ENCODE data around the gene YY1.
"Not testable (repeated sequence)": the region's sequence is repeated elsewhere in the genome, so short reads cannot be mapped to it uniquely, and the experiment has no call there.

YY1 gene

DNA sequence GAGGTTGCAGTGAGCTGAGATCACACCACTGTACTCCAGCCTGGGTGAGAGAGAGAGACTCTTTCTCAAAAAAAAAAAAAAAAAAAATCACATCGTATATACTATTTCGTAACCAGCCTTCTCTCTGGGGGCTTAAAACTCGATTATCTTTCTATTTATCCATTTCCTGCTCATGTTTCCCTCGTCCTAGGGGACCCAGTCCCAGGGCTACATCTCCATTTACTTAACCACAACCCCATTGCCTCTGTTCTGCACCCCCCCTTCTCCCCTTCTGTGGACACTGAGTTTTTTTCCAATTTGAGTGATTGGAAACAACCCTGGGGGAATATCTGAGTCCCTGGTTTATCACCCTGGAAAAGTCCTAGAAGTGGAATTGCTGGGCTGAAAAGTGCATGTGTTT lies 36.2 kb upstream of the YY1 start:
- intact Hi-C loops (cut with DNase I; ENCODE audit: low total_unique reads) = no loop called here
- Histone ChIP-seq H3K4me1 (peaks cover 0 to 4% (median 0%) of the 10 kb centered on the region in 4 donors), H3K36me3 (no peaks in the 10 kb centered on the region), H3K27ac (no peak overlapping the region), H3K27me3 (no peaks in the 10 kb centered on the region), H3K4me3 (no peak overlapping the region), H3K9me3 (no peaks in the 10 kb centered on the region)
- TF ChIP-seq, protein P1, sequence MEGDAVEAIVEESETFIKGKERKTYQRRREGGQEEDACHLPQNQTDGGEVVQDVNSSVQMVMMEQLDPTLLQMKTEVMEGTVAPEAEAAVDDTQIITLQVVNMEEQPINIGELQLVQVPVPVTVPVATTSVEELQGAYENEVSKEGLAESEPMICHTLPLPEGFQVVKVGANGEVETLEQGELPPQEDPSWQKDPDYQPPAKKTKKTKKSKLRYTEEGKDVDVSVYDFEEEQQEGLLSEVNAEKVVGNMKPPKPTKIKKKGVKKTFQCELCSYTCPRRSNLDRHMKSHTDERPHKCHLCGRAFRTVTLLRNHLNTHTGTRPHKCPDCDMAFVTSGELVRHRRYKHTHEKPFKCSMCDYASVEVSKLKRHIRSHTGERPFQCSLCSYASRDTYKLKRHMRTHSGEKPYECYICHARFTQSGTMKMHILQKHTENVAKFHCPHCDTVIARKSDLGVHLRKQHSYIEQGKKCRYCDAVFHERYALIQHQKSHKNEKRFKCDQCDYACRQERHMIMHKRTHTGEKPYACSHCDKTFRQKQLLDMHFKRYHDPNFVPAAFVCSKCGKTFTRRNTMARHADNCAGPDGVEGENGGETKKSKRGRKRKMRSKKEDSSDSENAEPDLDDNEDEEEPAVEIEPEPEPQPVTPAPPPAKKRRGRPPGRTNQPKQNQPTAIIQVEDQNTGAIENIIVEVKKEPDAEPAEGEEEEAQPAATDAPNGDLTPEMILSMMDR (IDR thresholded peaks at IDR 0.05) = no peak
- DNase-seq = no peak

DNA sequence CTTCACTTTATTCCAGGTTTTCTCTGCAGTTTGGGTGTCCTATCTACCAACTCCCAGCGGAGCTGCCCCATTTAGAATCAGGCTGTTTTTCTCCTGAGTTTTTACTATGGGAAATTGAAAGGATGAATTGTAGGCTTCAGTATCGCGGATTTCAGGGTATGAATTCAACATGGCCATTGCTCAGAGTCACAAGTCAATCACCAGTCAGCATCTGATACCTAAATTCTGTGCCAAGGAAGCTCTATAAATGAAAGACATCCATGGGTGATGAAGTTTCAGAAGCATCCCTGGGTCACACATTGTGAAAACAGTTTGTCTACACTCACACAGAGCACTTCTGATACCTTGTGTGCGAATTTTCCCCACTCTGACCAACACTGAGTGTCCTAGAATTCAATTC lies 35.8 kb upstream of the YY1 start:
- intact Hi-C loops (cut with DNase I; ENCODE audit: low total_unique reads) = no loop called here
- H3K36me3 ChIP-seq = no peaks in the 10 kb centered on the region
- H3K4me1 ChIP-seq = peaks cover 0 to 4% (median 0%) of the 10 kb centered on the region in 4 donors
- TF ChIP-seq, protein P1 (IDR thresholded peaks at IDR 0.05) = no peak
- no peaks in the 10 kb centered on the region for H3K27me3 ChIP-seq
- H3K4me3 ChIP-seq = no peak overlapping the region
- no peak overlapping the region for H3K27ac ChIP-seq
- no peaks in the 10 kb centered on the region for H3K9me3 ChIP-seq
- DNase-seq = no peak

DNA sequence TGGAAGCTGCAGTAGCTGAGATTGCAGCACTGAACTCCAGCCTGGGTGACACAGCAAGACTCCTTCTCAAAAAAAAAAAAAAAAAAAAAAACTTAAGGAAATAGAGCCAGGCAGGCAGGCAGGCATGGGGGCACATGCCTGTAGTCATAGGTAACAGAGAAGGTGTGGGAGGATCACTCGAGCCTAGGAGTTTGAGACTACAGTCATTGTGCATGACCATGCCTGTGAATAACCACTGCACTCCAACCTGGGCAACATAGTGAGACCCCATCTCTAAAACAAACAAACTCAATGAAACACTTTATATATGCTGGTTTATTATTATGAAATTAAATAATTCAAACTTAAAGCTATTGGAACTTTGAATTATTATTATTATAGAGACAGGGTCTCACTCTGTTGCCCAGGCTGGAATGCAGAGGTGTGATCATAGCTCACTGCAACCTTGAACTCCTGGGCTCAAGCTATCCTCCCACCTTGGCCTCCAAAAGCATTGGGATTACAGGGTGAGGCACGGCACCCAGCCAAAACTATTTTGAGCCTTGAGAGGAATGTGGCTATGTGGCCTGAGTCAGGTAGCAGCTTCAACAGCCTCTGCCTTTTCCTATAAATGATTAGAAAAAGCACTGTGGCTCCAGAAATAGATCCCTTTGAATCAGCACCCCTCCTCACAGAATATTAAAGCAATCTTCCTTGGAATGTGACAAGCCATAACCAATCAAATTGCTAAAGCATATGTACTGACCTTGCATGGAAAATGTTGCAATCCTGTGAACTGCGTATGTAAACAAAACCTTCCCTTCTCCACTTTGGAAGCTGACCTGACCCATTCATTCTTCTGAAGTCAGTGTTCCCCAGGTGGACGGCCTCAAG lies 34.7 kb upstream of the YY1 start:
- no peak overlapping the region for H3K27ac ChIP-seq
- TF ChIP-seq, protein P1 (IDR thresholded peaks at IDR 0.05) = no peak
- H3K27me3 ChIP-seq = no peaks in the 10 kb centered on the region
- H3K9me3 ChIP-seq = no peaks in the 10 kb centered on the region
- H3K4me3 ChIP-seq = no peak overlapping the region
- intact Hi-C loops (cut with DNase I; ENCODE audit: low total_unique reads) = no loop called here
- peaks cover 0 to 4% (median 0%) of the 10 kb centered on the region in 4 donors for H3K4me1 ChIP-seq
- no peak for DNase-seq
- no peaks in the 10 kb centered on the region for H3K36me3 ChIP-seq

DNA sequence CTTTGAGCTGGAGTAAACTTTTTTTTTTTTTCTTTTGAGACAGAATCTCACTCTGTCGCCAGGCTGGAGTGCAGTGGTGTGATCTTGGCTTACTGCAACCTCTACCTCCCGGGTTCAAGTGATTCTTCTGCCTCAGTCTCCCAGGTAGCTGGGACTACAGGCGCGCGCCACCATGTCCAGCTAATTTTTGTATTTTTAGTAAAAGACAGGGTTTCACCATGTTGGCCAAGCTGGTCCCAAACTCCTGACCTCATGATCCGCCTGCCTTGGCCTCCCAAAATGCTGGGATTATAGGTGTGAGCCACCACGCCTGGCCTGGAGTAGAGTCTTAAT lies 34.1 kb upstream of the YY1 start:
- H3K9me3 ChIP-seq; intact Hi-C loops (cut with DNase I; ENCODE audit: low total_unique reads); H3K4me3 ChIP-seq; H3K27ac ChIP-seq; H3K4me1 ChIP-seq; DNase-seq; H3K36me3 ChIP-seq; H3K27me3 ChIP-seq: not testable (repeated sequence)

DNA sequence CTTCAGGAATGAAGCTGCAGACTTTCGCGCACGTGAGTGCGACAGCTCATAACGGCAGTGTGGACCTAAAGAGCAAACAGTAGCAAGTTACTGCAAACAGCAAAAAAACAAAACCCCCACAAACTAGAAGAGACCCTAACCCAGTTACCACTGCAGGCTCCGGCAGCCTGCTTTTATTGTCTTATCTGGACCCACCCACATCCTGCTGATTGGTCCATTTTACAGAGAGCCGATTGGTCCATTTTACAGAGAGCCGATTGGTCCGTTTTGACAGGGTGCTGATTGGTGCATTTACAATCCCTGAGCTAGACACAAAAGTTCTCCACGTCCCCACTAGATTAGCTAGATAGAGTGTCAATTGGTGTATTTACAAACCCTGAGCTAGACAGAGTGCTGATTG lies 31.4 kb upstream of the YY1 start:
- H3K27ac ChIP-seq; H3K36me3 ChIP-seq; H3K4me3 ChIP-seq; H3K4me1 ChIP-seq; intact Hi-C loops (cut with DNase I; ENCODE audit: low total_unique reads); DNase-seq; H3K27me3 ChIP-seq; H3K9me3 ChIP-seq: not testable (repeated sequence)

DNA sequence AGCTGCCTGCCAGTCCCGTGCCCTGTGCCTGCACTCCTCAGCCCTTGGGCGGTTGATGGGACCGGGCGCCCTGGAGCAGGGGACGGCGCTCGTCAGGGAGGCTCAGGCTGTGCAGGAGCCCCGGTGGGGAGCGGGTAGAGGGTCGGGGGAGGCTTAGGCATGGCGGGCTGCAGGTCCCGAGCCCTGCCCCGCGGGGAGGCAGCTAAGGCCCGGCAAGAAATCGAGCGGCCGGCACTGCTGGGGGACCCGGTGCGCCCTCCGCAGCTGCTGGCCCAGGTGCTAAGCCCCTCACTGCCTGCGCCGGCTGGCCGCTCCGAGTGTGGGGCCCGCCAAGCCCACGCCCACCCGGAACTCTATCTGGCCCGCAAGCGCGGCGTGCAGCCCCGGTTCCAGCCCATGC lies 30.8 kb upstream of the YY1 start:
- H3K27ac ChIP-seq; H3K4me3 ChIP-seq; H3K36me3 ChIP-seq; H3K4me1 ChIP-seq; DNase-seq; H3K9me3 ChIP-seq; intact Hi-C loops (cut with DNase I; ENCODE audit: low total_unique reads); H3K27me3 ChIP-seq: not testable (repeated sequence)

DNA sequence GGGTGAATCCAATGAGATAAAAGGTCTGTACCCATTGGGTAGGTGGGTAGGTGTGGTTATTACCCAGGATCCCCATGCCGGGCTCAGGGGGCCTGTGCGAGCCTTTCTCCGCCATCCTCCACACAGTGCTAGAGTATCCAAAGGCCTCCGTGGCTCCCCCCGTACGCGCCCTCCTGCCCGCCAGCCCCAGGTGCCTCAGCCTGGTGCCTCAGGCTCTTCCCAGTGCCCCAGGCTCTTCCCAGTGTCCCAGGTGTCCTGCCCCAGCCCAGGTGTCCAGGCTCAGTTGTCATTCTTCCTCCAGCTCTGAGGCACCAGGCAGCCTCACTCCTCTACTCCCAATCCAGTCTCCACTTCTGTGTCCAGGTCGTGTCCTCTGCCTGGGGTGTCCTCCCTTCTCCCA lies 27.6 kb upstream of the YY1 start:
- no peaks in the 10 kb centered on the region for H3K36me3 ChIP-seq
- intact Hi-C loops (cut with DNase I; ENCODE audit: low total_unique reads) = loop anchor here (10.0 kb wide), 1 partner anchor 527 kb away; the partner anchor contains the start of gene CYP46A1
- no peaks in the 10 kb centered on the region for H3K9me3 ChIP-seq
- TF ChIP-seq, protein P1 (IDR thresholded peaks at IDR 0.05) = no peak
- no peak for DNase-seq
- H3K27ac ChIP-seq = no peak overlapping the region
- H3K4me1 ChIP-seq = peaks cover 0 to 13% (median 7%) of the 10 kb centered on the region in 4 donors
- H3K27me3 ChIP-seq = no peaks in the 10 kb centered on the region
- H3K4me3 ChIP-seq = no peak overlapping the region
